ENCODE measurements around the gene MYH4. TPM values are rescaled to one million over a fixed set of nuclear protein-coding genes. Genes with fewer than 3 reads are reported as not detected.

The MYH4 gene
- polyA plus RNA-seq, 1 donor from 2014 or later, result not detected

- no peaks in the 10 kb centered on the region for H3K36me3 ChIP-seq (ENCODE audit: insufficient read depth, low read length)
- H3K27me3 ChIP-seq (ENCODE audit: insufficient read depth, low read depth, low read length), result no peaks in the 10 kb centered on the region
- no peaks in the 10 kb centered on the region for H3K9me3 ChIP-seq (ENCODE audit: low read length)
- H3F3A ChIP-seq (ENCODE audit: insufficient read depth, low read length, poor library complexity, severe bottlenecking), result no peaks in the 10 kb centered on the region
- H3K9me2 ChIP-seq (ENCODE audit: insufficient read depth, low read length), result no peaks in the 10 kb centered on the region
- H3K9ac ChIP-seq (ENCODE audit: low read length), result no peak overlapping the region
- no peak overlapping the region for H3K27ac ChIP-seq (ENCODE audit: low read length)
- no peaks in the 10 kb centered on the region for H4K20me1 ChIP-seq (ENCODE audit: insufficient read depth)
- no peaks in the 10 kb centered on the region for H3K79me2 ChIP-seq (replicated peaks; ENCODE audit: insufficient read depth, low read length)
- no peak overlapping the region for H3K4me3 ChIP-seq (ENCODE audit: low read length)
- TF ChIP-seq RAD21 (conservative IDR thresholded peaks at IDR 0.05), result no peak
- TF ChIP-seq, protein P1, sequence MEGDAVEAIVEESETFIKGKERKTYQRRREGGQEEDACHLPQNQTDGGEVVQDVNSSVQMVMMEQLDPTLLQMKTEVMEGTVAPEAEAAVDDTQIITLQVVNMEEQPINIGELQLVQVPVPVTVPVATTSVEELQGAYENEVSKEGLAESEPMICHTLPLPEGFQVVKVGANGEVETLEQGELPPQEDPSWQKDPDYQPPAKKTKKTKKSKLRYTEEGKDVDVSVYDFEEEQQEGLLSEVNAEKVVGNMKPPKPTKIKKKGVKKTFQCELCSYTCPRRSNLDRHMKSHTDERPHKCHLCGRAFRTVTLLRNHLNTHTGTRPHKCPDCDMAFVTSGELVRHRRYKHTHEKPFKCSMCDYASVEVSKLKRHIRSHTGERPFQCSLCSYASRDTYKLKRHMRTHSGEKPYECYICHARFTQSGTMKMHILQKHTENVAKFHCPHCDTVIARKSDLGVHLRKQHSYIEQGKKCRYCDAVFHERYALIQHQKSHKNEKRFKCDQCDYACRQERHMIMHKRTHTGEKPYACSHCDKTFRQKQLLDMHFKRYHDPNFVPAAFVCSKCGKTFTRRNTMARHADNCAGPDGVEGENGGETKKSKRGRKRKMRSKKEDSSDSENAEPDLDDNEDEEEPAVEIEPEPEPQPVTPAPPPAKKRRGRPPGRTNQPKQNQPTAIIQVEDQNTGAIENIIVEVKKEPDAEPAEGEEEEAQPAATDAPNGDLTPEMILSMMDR (IDR thresholded peaks at IDR 0.05; ENCODE audit: poor library complexity, severe bottlenecking), result no peak
- TF ChIP-seq POLR2AphosphoS5 (IDR thresholded peaks at IDR 0.05), result no peak
- no peak for TF ChIP-seq SMC3 (conservative IDR thresholded peaks at IDR 0.05; ENCODE audit: poor library complexity)
- no peak for TF ChIP-seq EP300 (conservative IDR thresholded peaks at IDR 0.05; ENCODE audit: poor library complexity, severe bottlenecking)
- no peak for TF ChIP-seq TAF1 (IDR thresholded peaks at IDR 0.05; ENCODE audit: low read depth)
- no peak for TF ChIP-seq MXI1 (conservative IDR thresholded peaks at IDR 0.05; ENCODE audit: poor library complexity, severe bottlenecking)
- no peak for TF ChIP-seq EZH2 (IDR thresholded peaks at IDR 0.05; ENCODE audit: borderline replicate concordance, insufficient read depth, low read length, poor library complexity, severe bottlenecking)
- no peak for TF ChIP-seq REST (IDR thresholded peaks at IDR 0.05; ENCODE audit: borderline replicate concordance)
- H3K4me2 ChIP-seq (ENCODE audit: low read length), result no peak overlapping the region
- no peak overlapping the region for H2AFZ ChIP-seq (ENCODE audit: low read depth, low read length)
Measured at GRCh38 chr17:10516638-10517037, 47.3 kb upstream of the MYH4 start.

- H3K79me2 ChIP-seq (replicated peaks; ENCODE audit: insufficient read depth, low read length), result no peaks in the 10 kb centered on the region
- no peak for TF ChIP-seq POLR2AphosphoS5 (IDR thresholded peaks at IDR 0.05)
- no peak for TF ChIP-seq EP300 (conservative IDR thresholded peaks at IDR 0.05; ENCODE audit: poor library complexity, severe bottlenecking)
- no peaks in the 10 kb centered on the region for H3K36me3 ChIP-seq (ENCODE audit: insufficient read depth, low read length)
- no peak overlapping the region for H3K4me2 ChIP-seq (ENCODE audit: low read length)
- no peak overlapping the region for H3K4me3 ChIP-seq (ENCODE audit: low read length)
- H2AFZ ChIP-seq (ENCODE audit: low read depth, low read length), result no peak overlapping the region
- H4K20me1 ChIP-seq (ENCODE audit: insufficient read depth), result no peaks in the 10 kb centered on the region
- no peaks in the 10 kb centered on the region for H3K9me3 ChIP-seq (ENCODE audit: low read length)
- no peaks in the 10 kb centered on the region for H3K9me2 ChIP-seq (ENCODE audit: insufficient read depth, low read length)
- no peak overlapping the region for H3K9ac ChIP-seq (ENCODE audit: low read length)
- no peaks in the 10 kb centered on the region for H3F3A ChIP-seq (ENCODE audit: insufficient read depth, low read length, poor library complexity, severe bottlenecking)
- H3K27ac ChIP-seq (ENCODE audit: low read length), result no peak overlapping the region
- no peaks in the 10 kb centered on the region for H3K27me3 ChIP-seq (ENCODE audit: insufficient read depth, low read depth, low read length)
Measured at GRCh38 chr17:10516065-10516464, 46.7 kb upstream of the MYH4 start.
